GM20000 (cell line): Measurements from ENCODE around the gene PEX11G.

Experiments used
- DNase-seq: peaks from one replicate; pipeline ENCODE4 v3.0.0; 2012; ENCODE audit warnings: low spot score
- CTCF ChIP-seq: IDR thresholded peaks from 2 replicates; pipeline ENCODE4 v1.5.1; 2012; ENCODE audit warnings: mild to moderate bottlenecking, control low read depth; ENCODE audit errors: extremely low read depth, missing control alignments

Gene PEX11G

DNA sequence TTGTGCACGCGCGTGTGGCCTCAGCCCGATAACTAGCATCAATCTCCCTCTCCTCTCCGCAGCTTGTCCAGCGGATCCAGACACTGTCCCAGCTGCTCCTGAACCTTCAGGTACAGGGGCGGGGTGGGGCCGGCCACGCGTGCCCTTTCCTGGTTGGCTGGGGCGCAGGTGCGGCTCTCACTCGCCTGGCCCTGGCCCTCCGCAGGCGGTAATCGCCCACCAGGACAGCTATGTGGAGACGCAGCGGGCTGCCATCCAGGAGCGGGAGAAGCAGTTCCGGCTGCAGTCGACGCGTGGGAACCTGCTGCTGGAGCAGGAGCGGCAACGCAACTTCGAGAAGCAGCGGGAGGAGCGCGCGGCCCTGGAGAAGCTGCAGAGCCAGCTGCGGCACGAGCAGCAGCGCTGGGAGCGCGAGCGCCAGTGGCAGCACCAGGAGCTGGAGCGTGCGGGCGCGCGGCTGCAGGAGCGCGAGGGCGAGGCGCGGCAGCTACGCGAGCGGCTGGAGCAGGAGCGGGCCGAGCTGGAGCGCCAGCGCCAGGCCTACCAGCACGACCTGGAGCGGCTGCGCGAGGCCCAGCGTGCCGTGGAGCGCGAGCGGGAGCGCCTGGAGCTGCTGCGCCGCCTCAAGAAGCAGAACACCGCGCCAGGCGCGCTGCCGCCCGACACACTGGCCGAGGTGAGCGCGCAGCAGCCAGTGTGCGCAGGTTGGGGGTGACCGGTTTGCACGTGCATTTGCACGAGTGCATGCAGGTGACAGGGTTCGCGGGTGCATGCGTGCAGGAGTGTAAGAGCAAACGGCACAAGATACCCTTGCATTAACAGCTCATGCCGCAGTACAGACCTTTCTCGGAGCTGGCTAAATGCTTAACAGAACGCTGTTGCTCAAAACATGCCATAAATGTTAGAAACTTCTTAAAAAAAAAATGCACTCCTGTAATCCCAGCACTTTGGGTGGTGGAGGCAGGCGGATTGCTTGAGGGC lies 21.5 kb downstream of the PEX11G start:
- TF ChIP-seq CTCF: no peak
- no peak for DNase-seq

- TF ChIP-seq CTCF: no peak
- no peak for DNase-seq
Observed at GRCh38 chr19:7463575-7463974, 25.3 kb downstream of the PEX11G start.

GRCh38 chr19:7461841-7462629 lies 26.8 kb downstream of the PEX11G start:
- no peak for TF ChIP-seq CTCF
- no peak for DNase-seq

DNA sequence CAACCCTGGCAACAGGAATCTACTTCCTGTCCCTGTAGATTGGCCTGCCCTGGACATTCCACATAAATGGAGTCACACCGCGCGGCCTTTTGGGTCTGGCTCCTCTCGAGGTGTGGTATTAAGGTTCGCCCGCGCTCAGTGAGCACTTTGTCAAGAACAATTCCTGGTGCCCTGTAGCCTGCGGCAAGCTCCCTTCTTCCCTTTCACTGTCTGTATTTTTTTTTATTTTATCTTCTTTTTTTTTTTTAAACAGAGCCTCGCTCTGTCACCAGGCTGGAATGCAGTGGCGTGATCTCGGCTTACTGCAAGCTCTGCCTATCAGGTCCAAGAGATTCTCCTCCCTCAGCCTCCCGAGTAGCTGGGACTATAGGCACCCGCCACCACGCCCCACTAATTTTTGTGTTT lies 28.3 kb downstream of the PEX11G start:
- TF ChIP-seq CTCF: no peak
- no peak for DNase-seq

- TF ChIP-seq CTCF: no peak
- no peak for DNase-seq
Observed at GRCh38 chr19:7459773-7460172, 29.1 kb downstream of the PEX11G start.

GRCh38 chr19:7458675-7459074 lies 30.2 kb downstream of the PEX11G start:
- no peak for TF ChIP-seq CTCF
- DNase-seq: no peak
